Measurements from ENCODE around the gene PRRT1.

The PRRT1 gene

GRCh38 chr6:32170294-32170693 lies 18.6 kb upstream of the PRRT1 start:
- Mint-ChIP-seq H3K27ac (no peak overlapping the region), H3K27me3 (ENCODE audit: low read depth, poor library complexity) (no peaks in the 10 kb centered on the region), H3K36me3 (ENCODE audit: low read depth) (peaks cover 53% of the 10 kb centered on the region), H3K4me1 (peaks cover 36% of the 10 kb centered on the region), H3K4me3 (no peak overlapping the region), H3K9me3 (no peaks in the 10 kb centered on the region)
- TF ChIP-seq CTCF (IDR thresholded peaks at IDR 0.05): no peak
- no peak for DNase-seq

GRCh38 chr6:32168807-32169591 lies 17.3 kb upstream of the PRRT1 start:
- H3K9me3 Mint-ChIP-seq: no peaks in the 10 kb centered on the region
- peaks cover 60% of the 10 kb centered on the region for H3K36me3 Mint-ChIP-seq (ENCODE audit: low read depth)
- TF ChIP-seq CTCF (IDR thresholded peaks at IDR 0.05): no peak
- no peaks in the 10 kb centered on the region for H3K27me3 Mint-ChIP-seq (ENCODE audit: low read depth, poor library complexity)
- peak overlapping the region; percentile 94 for H3K27ac Mint-ChIP-seq
- H3K4me1 Mint-ChIP-seq: peaks cover 32% of the 10 kb centered on the region
- no peak overlapping the region for H3K4me3 Mint-ChIP-seq
- DNase-seq: no peak

- TF ChIP-seq CTCF (IDR thresholded peaks at IDR 0.05): no peak
- Mint-ChIP-seq H3K4me3 (no peak overlapping the region), H3K4me1 (peaks cover 26% of the 10 kb centered on the region), H3K36me3 (ENCODE audit: low read depth) (peaks cover 60% of the 10 kb centered on the region), H3K27me3 (ENCODE audit: low read depth, poor library complexity) (no peaks in the 10 kb centered on the region), H3K27ac (peak overlapping the region; percentile 94), H3K9me3 (no peaks in the 10 kb centered on the region)
- no peak for DNase-seq
Measured at GRCh38 chr6:32168350-32168749, 16.6 kb upstream of the PRRT1 start.

GRCh38 chr6:32167761-32168262 lies 16.1 kb upstream of the PRRT1 start:
- DNase-seq: no peak
- no peak overlapping the region for H3K4me3 Mint-ChIP-seq
- H3K9me3 Mint-ChIP-seq: no peaks in the 10 kb centered on the region
- peaks cover 20% of the 10 kb centered on the region for H3K4me1 Mint-ChIP-seq
- TF ChIP-seq CTCF (IDR thresholded peaks at IDR 0.05): no peak
- peak overlapping the region; percentile 94 for H3K27ac Mint-ChIP-seq
- no peaks in the 10 kb centered on the region for H3K27me3 Mint-ChIP-seq (ENCODE audit: low read depth, poor library complexity)
- peaks cover 65% of the 10 kb centered on the region for H3K36me3 Mint-ChIP-seq (ENCODE audit: low read depth)

GRCh38 chr6:32167154-32167760 lies 15.5 kb upstream of the PRRT1 start:
- DNase-seq: no peak
- Mint-ChIP-seq H3K36me3 (ENCODE audit: low read depth) (peaks cover 71% of the 10 kb centered on the region), H3K4me1 (peaks cover 17% of the 10 kb centered on the region), H3K27ac (peak overlapping the region; percentile 94), H3K27me3 (ENCODE audit: low read depth, poor library complexity) (no peaks in the 10 kb centered on the region), H3K4me3 (no peak overlapping the region), H3K9me3 (no peaks in the 10 kb centered on the region)
- TF ChIP-seq CTCF (IDR thresholded peaks at IDR 0.05): no peak
